ENCODE results near the gene DTNB. TPM values are rescaled to one million over a fixed set of nuclear protein-coding genes. Genes with fewer than 3 reads are reported as not detected.

The DTNB gene
- total RNA-seq, 4 donors from 2014 or later = 0.70 to 23.1 (median 6.1) TPM

DNA sequence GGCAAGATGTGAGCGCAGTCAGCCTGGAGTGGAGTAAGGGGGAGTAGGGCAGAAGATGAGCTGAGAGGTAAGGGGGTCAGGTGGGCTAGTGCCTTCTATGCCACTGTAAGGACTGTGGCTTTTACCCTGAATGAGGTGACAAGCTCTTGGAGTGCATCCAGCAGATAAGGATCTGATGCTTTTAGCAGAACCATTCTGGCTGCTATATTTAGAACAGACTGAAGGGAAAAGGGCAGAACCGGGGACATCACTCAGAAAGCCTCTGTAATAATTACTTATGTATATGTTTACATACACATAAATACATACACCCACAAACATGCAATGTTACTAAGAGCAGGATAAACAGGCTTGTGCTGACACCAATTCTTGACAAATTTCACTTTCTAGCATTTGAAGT lies 124.8 kb downstream of the DTNB start:
- DNase-seq = no peak
- no peaks in the 10 kb centered on the region for H3K36me3 ChIP-seq
- H3K4me3 ChIP-seq = no peak overlapping the region
- H3K9me3 ChIP-seq = no peaks in the 10 kb centered on the region
- TF ChIP-seq POLR2A (IDR thresholded peaks at IDR 0.05) = no peak
- TF ChIP-seq, protein P1, sequence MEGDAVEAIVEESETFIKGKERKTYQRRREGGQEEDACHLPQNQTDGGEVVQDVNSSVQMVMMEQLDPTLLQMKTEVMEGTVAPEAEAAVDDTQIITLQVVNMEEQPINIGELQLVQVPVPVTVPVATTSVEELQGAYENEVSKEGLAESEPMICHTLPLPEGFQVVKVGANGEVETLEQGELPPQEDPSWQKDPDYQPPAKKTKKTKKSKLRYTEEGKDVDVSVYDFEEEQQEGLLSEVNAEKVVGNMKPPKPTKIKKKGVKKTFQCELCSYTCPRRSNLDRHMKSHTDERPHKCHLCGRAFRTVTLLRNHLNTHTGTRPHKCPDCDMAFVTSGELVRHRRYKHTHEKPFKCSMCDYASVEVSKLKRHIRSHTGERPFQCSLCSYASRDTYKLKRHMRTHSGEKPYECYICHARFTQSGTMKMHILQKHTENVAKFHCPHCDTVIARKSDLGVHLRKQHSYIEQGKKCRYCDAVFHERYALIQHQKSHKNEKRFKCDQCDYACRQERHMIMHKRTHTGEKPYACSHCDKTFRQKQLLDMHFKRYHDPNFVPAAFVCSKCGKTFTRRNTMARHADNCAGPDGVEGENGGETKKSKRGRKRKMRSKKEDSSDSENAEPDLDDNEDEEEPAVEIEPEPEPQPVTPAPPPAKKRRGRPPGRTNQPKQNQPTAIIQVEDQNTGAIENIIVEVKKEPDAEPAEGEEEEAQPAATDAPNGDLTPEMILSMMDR (IDR thresholded peaks at IDR 0.05) = no peak
- no peaks in the 10 kb centered on the region for H3K4me1 ChIP-seq
- no peak overlapping the region for H3K27ac ChIP-seq
- no peaks in the 10 kb centered on the region for H3K27me3 ChIP-seq

DNA sequence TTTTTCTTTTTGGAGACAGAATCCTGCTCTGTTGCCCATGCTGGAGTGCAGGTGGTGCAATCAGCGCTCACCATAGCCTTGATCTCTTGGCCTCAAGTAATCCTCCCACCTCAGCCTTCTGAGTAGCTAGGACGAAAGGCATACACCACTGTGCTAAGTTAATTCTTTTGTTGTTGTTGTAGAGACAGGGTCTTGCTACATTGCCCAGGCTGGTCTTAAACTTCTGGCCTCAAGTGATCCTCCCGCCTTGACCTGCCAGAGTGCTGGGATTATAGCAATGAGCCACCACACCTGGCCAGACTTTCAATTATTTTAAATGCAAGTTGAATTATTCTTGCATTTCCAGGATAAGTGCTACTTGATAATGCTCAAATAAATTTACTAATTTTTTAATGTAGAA lies 126.5 kb downstream of the DTNB start:
- Histone ChIP-seq H3K27ac (no peak overlapping the region), H3K9me3 (no peaks in the 10 kb centered on the region), H3K4me1 (no peaks in the 10 kb centered on the region), H3K27me3 (no peaks in the 10 kb centered on the region), H3K36me3 (no peaks in the 10 kb centered on the region), H3K4me3 (no peak overlapping the region)
- no peak for DNase-seq
- TF ChIP-seq, protein P1 (IDR thresholded peaks at IDR 0.05) = no peak
- no peak for TF ChIP-seq POLR2A (IDR thresholded peaks at IDR 0.05)

DNA sequence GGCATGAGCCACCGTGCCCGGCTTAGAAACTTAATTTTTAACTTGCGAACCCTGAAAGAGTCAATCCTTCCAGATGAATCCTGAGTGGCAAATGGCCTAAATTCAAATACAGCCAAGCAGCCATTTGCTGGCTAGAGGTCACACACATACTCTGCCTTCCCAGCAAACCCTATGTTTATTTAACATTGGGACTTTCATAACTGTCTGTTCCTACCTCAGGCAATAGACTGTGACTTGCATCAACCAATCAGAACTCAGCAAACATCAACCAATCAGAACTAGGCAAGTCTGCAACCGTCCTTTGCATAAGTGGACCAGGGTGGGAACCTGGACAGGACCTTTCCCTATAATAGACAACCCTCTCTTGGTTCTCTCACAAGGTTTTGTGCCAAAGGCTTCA lies 127.5 kb downstream of the DTNB start:
- TF ChIP-seq, protein P1 (IDR thresholded peaks at IDR 0.05) = no peak
- no peak for TF ChIP-seq POLR2A (IDR thresholded peaks at IDR 0.05)
- no peaks in the 10 kb centered on the region for H3K4me1 ChIP-seq

DNA sequence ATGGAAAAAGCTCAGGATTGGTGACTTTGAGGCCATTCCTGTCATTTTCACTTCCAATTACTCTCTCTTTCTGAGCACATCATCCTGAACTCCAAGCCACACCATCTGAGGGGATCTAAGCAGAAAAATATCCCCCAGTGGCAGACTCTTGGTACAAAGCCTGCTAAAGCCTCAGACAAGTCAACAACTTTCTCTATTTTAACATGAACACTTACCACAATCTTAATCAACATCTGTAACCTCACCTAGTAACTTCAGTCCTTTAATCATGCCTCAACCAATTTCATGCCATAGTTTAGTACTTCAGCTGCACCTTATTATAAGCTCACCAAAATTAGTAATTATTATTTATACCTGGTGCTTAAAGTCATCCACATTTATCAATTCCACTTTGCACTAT lies 128.9 kb downstream of the DTNB start:
- H3K27me3 ChIP-seq = no peaks in the 10 kb centered on the region
- TF ChIP-seq, protein P1 (IDR thresholded peaks at IDR 0.05) = no peak
- TF ChIP-seq POLR2A (IDR thresholded peaks at IDR 0.05) = no peak
- no peak overlapping the region for H3K4me3 ChIP-seq
- no peak for DNase-seq
- H3K36me3 ChIP-seq = no peaks in the 10 kb centered on the region
- H3K27ac ChIP-seq = no peak overlapping the region
- no peaks in the 10 kb centered on the region for H3K9me3 ChIP-seq
- no peaks in the 10 kb centered on the region for H3K4me1 ChIP-seq

More for the DNA sequence above, 127.5 kb downstream of the DTNB start:
- no peaks in the 10 kb centered on the region for H3K36me3 ChIP-seq
- H3K27me3 ChIP-seq = no peaks in the 10 kb centered on the region
- no peak overlapping the region for H3K4me3 ChIP-seq
- no peaks in the 10 kb centered on the region for H3K9me3 ChIP-seq
- no peak for DNase-seq
- no peak overlapping the region for H3K27ac ChIP-seq

DNA sequence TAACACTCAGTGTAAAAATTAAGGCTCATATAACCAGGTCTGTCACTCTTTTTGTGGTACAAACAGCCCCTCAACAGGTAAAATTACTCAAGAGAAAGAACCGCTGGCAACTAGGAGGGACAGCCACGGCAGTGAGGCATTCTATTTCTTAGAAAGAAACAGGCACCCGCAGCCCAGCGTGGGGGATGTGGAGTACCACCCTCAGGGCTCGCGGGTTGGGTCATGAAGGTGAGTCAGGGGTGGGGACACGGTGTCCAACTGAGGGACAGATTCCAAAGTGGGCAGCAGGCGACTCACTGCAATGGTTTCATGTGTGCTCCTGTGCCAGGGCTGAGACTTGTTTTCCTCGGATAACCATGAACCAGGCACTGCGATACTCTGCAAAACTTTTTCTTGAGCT lies 129.4 kb downstream of the DTNB start:
- no peaks in the 10 kb centered on the region for H3K4me1 ChIP-seq
- no peaks in the 10 kb centered on the region for H3K27me3 ChIP-seq
- no peaks in the 10 kb centered on the region for H3K9me3 ChIP-seq
- H3K36me3 ChIP-seq = no peaks in the 10 kb centered on the region
- no peak for DNase-seq
- no peak overlapping the region for H3K27ac ChIP-seq
- no peak overlapping the region for H3K4me3 ChIP-seq
- TF ChIP-seq, protein P1 (IDR thresholded peaks at IDR 0.05) = no peak
- TF ChIP-seq POLR2A (IDR thresholded peaks at IDR 0.05) = no peak

DNA sequence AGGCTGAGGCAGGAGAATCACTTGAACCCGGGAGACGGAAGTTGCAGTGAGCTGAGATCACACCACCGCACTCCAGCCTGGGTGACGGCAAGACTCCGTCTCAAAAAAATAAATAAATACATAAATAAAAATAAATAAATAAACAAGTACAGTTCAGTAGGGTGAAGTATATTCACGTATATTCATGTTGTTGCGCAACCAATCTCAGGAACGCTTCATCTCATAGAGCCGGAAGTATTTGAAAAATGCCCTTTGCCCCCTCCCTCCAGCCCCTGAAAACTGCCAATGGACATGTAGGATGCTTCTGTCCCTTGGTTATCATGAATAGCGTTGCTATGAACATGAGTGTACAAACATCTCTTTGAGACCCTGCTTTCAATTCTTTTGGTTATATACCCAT lies 132.0 kb downstream of the DTNB start:
- Histone ChIP-seq H3K4me3 (no peak overlapping the region), H3K36me3 (no peaks in the 10 kb centered on the region), H3K4me1 (no peaks in the 10 kb centered on the region), H3K27me3 (no peaks in the 10 kb centered on the region), H3K27ac (no peak overlapping the region), H3K9me3 (no peaks in the 10 kb centered on the region)
- no peak for TF ChIP-seq POLR2A (IDR thresholded peaks at IDR 0.05)
- DNase-seq = no peak

Measured in Peyer's patch (tissue), 4 donors.